Natural killer cell treated with Interleukin-12 subunit alpha and Interleukin-12 subunit beta and Interleukin-15 and Interleukin-18, amount 100 ng/mL, for 72 hours (primary cell): ENCODE measurements around the gene PDCD2L. TPM values are rescaled to one million over a fixed set of nuclear protein-coding genes. Genes with fewer than 3 reads are reported as not detected.
"Not testable (repeated sequence)": the region's sequence is repeated elsewhere in the genome, so short reads cannot be mapped to it uniquely, and the experiment has no call there.

ENCODE experiments used
- ATAC-seq, 2 donors: fragments of 150-1000 bp; cut with Tn5 transposase in 1 of 2; sonication (Bioruptor Pico), chemical (Tn5 transposase) in 1 of 2; 2 replicates each; pipeline ENCODE4 v1.10.0; 2021
- DNase-seq: peaks from one replicate; pipeline ENCODE4 v3.0.0; 2022; ENCODE audit warnings: low spot score
- H3K27ac Mint-ChIP-seq, 2 donors: 1 replicate in 1 of 2; 2 replicates in 1 of 2; pipeline ENCODE4 v1.8.0; 2022; ENCODE audit warnings: mixed read lengths in 2 of 2, mild to moderate bottlenecking in 1 of 2, moderate library complexity in 1 of 2
- H3K27me3 Mint-ChIP-seq, 2 donors: 1 replicate in 1 of 2; 2 replicates in 1 of 2; pipeline ENCODE4 v1.8.0; 2022; ENCODE audit warnings: mixed read lengths in 2 of 2
- H3K36me3 Mint-ChIP-seq: one replicate; pipeline ENCODE4 v1.8.0; 2022; ENCODE audit warnings: mixed read lengths
- H3K4me1 Mint-ChIP-seq, 2 donors: 1 replicate in 1 of 2; 2 replicates in 1 of 2; pipeline ENCODE4 v1.8.0; 2022; ENCODE audit warnings: low read depth in 2 of 2, mixed read lengths in 2 of 2, mild to moderate bottlenecking in 1 of 2
- H3K4me3 Mint-ChIP-seq: one replicate; pipeline ENCODE4 v1.8.0; 2022; ENCODE audit warnings: mixed read lengths
- H3K9me3 Mint-ChIP-seq: 2 replicates; pipeline ENCODE4 v1.8.0; 2022; ENCODE audit warnings: mixed read lengths
- total RNA-seq, 2 donors: library from RNA; stranded (reverse); gene quantifications; one replicate each; pipeline ENCODE4 v1.2.3, GENCODE V29; 2022

Gene PDCD2L
- total RNA-seq, 2 donors from 2014 or later = 18.2 to 28.4 TPM

- Mint-ChIP-seq H3K4me1 (peaks cover 12 to 16% of the 10 kb centered on the region in 2 donors), H3K27me3 (no peaks in the 10 kb centered on the region), H3K9me3 (no peaks in the 10 kb centered on the region), H3K27ac (peak overlapping the region; percentile 12 to 48), H3K4me3 (no peak overlapping the region), H3K36me3 (peaks cover 19% of the 10 kb centered on the region)
- ATAC-seq = no peak
- DNase-seq = no peak
These were observed 20.6 kb upstream of the PDCD2L start for GRCh38 chr19:34383599-34383998.

- Mint-ChIP-seq H3K4me3 (no peak overlapping the region), H3K9me3 (no peaks in the 10 kb centered on the region), H3K27me3 (no peaks in the 10 kb centered on the region), H3K27ac (no peak overlapping the region), H3K4me1 (peaks cover 12 to 16% of the 10 kb centered on the region in 2 donors), H3K36me3 (peaks cover 19% of the 10 kb centered on the region)
- DNase-seq (no peak), ATAC-seq (no peak)
These were observed 17.4 kb upstream of the PDCD2L start for GRCh38 chr19:34386645-34387445.

GRCh38 chr19:34387446-34387810, 16.8 kb upstream of the PDCD2L start:
- Mint-ChIP-seq H3K9me3 (no peaks in the 10 kb centered on the region), H3K4me1 (peaks cover 12 to 16% of the 10 kb centered on the region in 2 donors), H3K36me3 (peaks cover 19% of the 10 kb centered on the region), H3K4me3 (no peak overlapping the region), H3K27ac (no peak overlapping the region), H3K27me3 (no peaks in the 10 kb centered on the region)
- no peak for DNase-seq
- ATAC-seq = no peak

GRCh38 chr19:34388745-34389144, 15.5 kb upstream of the PDCD2L start:
- H3K27ac Mint-ChIP-seq, H3K36me3 Mint-ChIP-seq, H3K27me3 Mint-ChIP-seq, DNase-seq, H3K9me3 Mint-ChIP-seq, ATAC-seq, H3K4me3 Mint-ChIP-seq: not testable (repeated sequence)
- H3K4me1 Mint-ChIP-seq = peaks cover 5 to 12% of the 10 kb centered on the region in 2 donors

- Mint-ChIP-seq H3K27ac (no peak overlapping the region), H3K36me3 (no peaks in the 10 kb centered on the region), H3K27me3 (no peaks in the 10 kb centered on the region), H3K9me3 (no peaks in the 10 kb centered on the region), H3K4me3 (no peak overlapping the region), H3K4me1 (no peaks in the 10 kb centered on the region)
- ATAC-seq (peak; percentile 34 to 51), DNase-seq (no peak)
These were observed 12.4 kb upstream of the PDCD2L start for GRCh38 chr19:34391813-34392212.

GRCh38 chr19:34393031-34393430, 11.2 kb upstream of the PDCD2L start:
- Mint-ChIP-seq H3K9me3 (no peaks in the 10 kb centered on the region), H3K36me3 (no peaks in the 10 kb centered on the region), H3K27ac (no peak overlapping the region), H3K27me3 (no peaks in the 10 kb centered on the region), H3K4me3 (no peak overlapping the region), H3K4me1 (no peaks in the 10 kb centered on the region)
- peak in 1 of 2 donors; percentile 16 for ATAC-seq
- DNase-seq = no peak

- H3K36me3 Mint-ChIP-seq = no peaks in the 10 kb centered on the region
- DNase-seq (no peak), ATAC-seq (no peak)
- no peak overlapping the region for H3K27ac Mint-ChIP-seq
- no peaks in the 10 kb centered on the region for H3K4me1 Mint-ChIP-seq
- H3K9me3 Mint-ChIP-seq = no peaks in the 10 kb centered on the region
- H3K27me3 Mint-ChIP-seq = no peaks in the 10 kb centered on the region
- no peak overlapping the region for H3K4me3 Mint-ChIP-seq
These were observed 10.6 kb upstream of the PDCD2L start for GRCh38 chr19:34393629-34394028.

- DNase-seq = no peak
- Mint-ChIP-seq H3K36me3 (peaks cover 4% of the 10 kb centered on the region), H3K27me3 (no peaks in the 10 kb centered on the region), H3K4me1 (no peaks in the 10 kb centered on the region), H3K4me3 (no peak overlapping the region), H3K27ac (no peak overlapping the region), H3K9me3 (no peaks in the 10 kb centered on the region)
- no peak for ATAC-seq
These were observed 6.3 kb upstream of the PDCD2L start for GRCh38 chr19:34397853-34398252.

- Mint-ChIP-seq H3K36me3 (peaks cover 4% of the 10 kb centered on the region), H3K4me3 (no peak overlapping the region), H3K27ac (peak overlapping the region in 1 of 2 donors; percentile 52), H3K4me1 (peaks cover 2 to 5% of the 10 kb centered on the region in 2 donors), H3K9me3 (no peaks in the 10 kb centered on the region), H3K27me3 (no peaks in the 10 kb centered on the region)
- ATAC-seq (no peak), DNase-seq (no peak)
These were observed 4.3 kb upstream of the PDCD2L start for GRCh38 chr19:34399886-34400285.

GRCh38 chr19:34400844-34401243, 3.4 kb upstream of the PDCD2L start:
- not testable (repeated sequence) for H3K4me3 Mint-ChIP-seq, H3K27ac Mint-ChIP-seq, H3K36me3 Mint-ChIP-seq, H3K4me1 Mint-ChIP-seq, H3K27me3 Mint-ChIP-seq, H3K9me3 Mint-ChIP-seq, ATAC-seq, DNase-seq

GRCh38 chr19:34402074-34402600, 2.1 kb upstream of the PDCD2L start:
- ATAC-seq = no peak
- H3K27ac Mint-ChIP-seq = no peak overlapping the region

GRCh38 chr19:34403784-34404108, 453 bp upstream of the PDCD2L start:
- ATAC-seq (no peak), DNase-seq (no peak)
- H3K36me3 Mint-ChIP-seq = peaks cover 5% of the 10 kb centered on the region
- peak overlapping the region; percentile 51 to 72 for H3K27ac Mint-ChIP-seq
- no peaks in the 10 kb centered on the region for H3K9me3 Mint-ChIP-seq
- H3K4me1 Mint-ChIP-seq = peaks cover 4 to 6% of the 10 kb centered on the region in 2 donors
- peak overlapping the region; percentile 85 for H3K4me3 Mint-ChIP-seq
- H3K27me3 Mint-ChIP-seq = no peaks in the 10 kb centered on the region

More at GRCh38 chr19:34402074-34402600, 2.1 kb upstream of the PDCD2L start:
- Mint-ChIP-seq H3K9me3 (no peaks in the 10 kb centered on the region), H3K36me3 (peaks cover 4% of the 10 kb centered on the region), H3K4me1 (peaks cover 3 to 5% of the 10 kb centered on the region in 2 donors), H3K27me3 (no peaks in the 10 kb centered on the region), H3K4me3 (no peak overlapping the region)
- no peak for DNase-seq

- ATAC-seq (no peak), DNase-seq (no peak)
- peak overlapping the region; percentile 85 for H3K4me3 Mint-ChIP-seq
- no peak overlapping the region for H3K27ac Mint-ChIP-seq
- no peaks in the 10 kb centered on the region for H3K9me3 Mint-ChIP-seq
- H3K27me3 Mint-ChIP-seq = no peaks in the 10 kb centered on the region
- H3K36me3 Mint-ChIP-seq = peaks cover 13% of the 10 kb centered on the region
- H3K4me1 Mint-ChIP-seq = peaks cover 6 to 13% of the 10 kb centered on the region in 2 donors
These were observed 1.9 kb downstream of the PDCD2L start for GRCh38 chr19:34405892-34406660.

- Mint-ChIP-seq H3K4me1 (peaks cover 6 to 12% of the 10 kb centered on the region in 2 donors), H3K36me3 (peaks cover 13% of the 10 kb centered on the region), H3K27ac (no peak overlapping the region), H3K27me3 (no peaks in the 10 kb centered on the region), H3K9me3 (no peaks in the 10 kb centered on the region), H3K4me3 (no peak overlapping the region)
- no peak for ATAC-seq
- DNase-seq = no peak
These were observed 4.2 kb downstream of the PDCD2L start for GRCh38 chr19:34408411-34408810.
